ENCODE data around the gene FAN1. TPM values are rescaled to one million over a fixed set of nuclear protein-coding genes. Genes with fewer than 3 reads are reported as not detected.

Gene FAN1
- total RNA-seq, 8 experiments from 2014 or later: 18.6 to 39.2 (median 26.7) TPM

GRCh38 chr15:30943654-30944335 is 40.1 kb downstream of the FAN1 start:
- no peak overlapping the region for H3K27ac ChIP-seq
- in situ Hi-C loops (cut with MboI; ENCODE audit: low pct_unique_long_range_greater_than_20kb in 2 of 9, low sequenced_read_pairs in 9 of 9, unreplicated experiment in 9 of 9): no loop called here
- WGBS, 10 experiments: 80 to 100% (median 92%) methylated on average over 2 to 7 of the region's 8 CpGs; no CpG with 5 or more reads in 1 of the 10 experiments
- no peak overlapping the region for H3K4me3 ChIP-seq
- ATAC-seq (replicated peaks in 6 of 8): peak in 2 of 8 experiments; percentile 27 to 65
- H3K4me1 ChIP-seq (replicated peaks in 1 of 2): no peaks in the 10 kb centered on the region

- WGBS, 10 experiments: 91 to 100% (median 100%) methylated on average over 1 to 6 of the region's 7 CpGs
- Histone ChIP-seq H3K27ac (no peak overlapping the region), H3K4me1 (replicated peaks in 1 of 2) (no peaks in the 10 kb centered on the region), H3K4me3 (no peak overlapping the region)
- no peak for ATAC-seq (replicated peaks in 6 of 8)
- in situ Hi-C loops (cut with MboI; ENCODE audit: low pct_unique_long_range_greater_than_20kb in 2 of 9, low sequenced_read_pairs in 9 of 9, unreplicated experiment in 9 of 9): loop anchor here in 1 of 9 experiments (25.0 kb wide), 1 partner anchor 534 kb away; no protein-coding TSS in a partner anchor
Measured at GRCh38 chr15:30953183-30953582, 49.5 kb downstream of the FAN1 start.

GRCh38 chr15:30953731-30954378 is 50.1 kb downstream of the FAN1 start:
- ATAC-seq (replicated peaks in 6 of 8): peak in 3 of 8 experiments; percentile 87 to 96 (median 95)
- 0 to 100% (median 73%) methylated on average over 1 to 6 of the region's 7 CpGs; no CpG with 5 or more reads in 2 of the 10 experiments for WGBS, 10 experiments
- H3K4me3 ChIP-seq: no peak overlapping the region
- no peaks in the 10 kb centered on the region for H3K4me1 ChIP-seq (replicated peaks in 1 of 2)
- in situ Hi-C loops (cut with MboI; ENCODE audit: low pct_unique_long_range_greater_than_20kb in 2 of 9, low sequenced_read_pairs in 9 of 9, unreplicated experiment in 9 of 9): loop anchor here in 1 of 9 experiments (25.0 kb wide), 1 partner anchor 533 kb away; no protein-coding TSS in a partner anchor
- H3K27ac ChIP-seq: no peak overlapping the region

- no peak for ATAC-seq (replicated peaks in 6 of 8)
- in situ Hi-C loops (cut with MboI; ENCODE audit: low pct_unique_long_range_greater_than_20kb in 2 of 9, low sequenced_read_pairs in 9 of 9, unreplicated experiment in 9 of 9): loop anchor here in 1 of 9 experiments (25.0 kb wide), 1 partner anchor 533 kb away; no protein-coding TSS in a partner anchor
Measured at GRCh38 chr15:30954674-30955073, 51.0 kb downstream of the FAN1 start.

GRCh38 chr15:30956216-30957124 is 52.8 kb downstream of the FAN1 start:
- ATAC-seq (replicated peaks in 6 of 8): no peak
- Histone ChIP-seq H3K4me3 (no peak overlapping the region), H3K4me1 (replicated peaks in 1 of 2) (no peaks in the 10 kb centered on the region), H3K27ac (no peak overlapping the region)
- in situ Hi-C loops (cut with MboI; ENCODE audit: low pct_unique_long_range_greater_than_20kb in 2 of 9, low sequenced_read_pairs in 9 of 9, unreplicated experiment in 9 of 9): loop anchor here in 1 of 9 experiments (25.0 kb wide), 1 partner anchor 531 kb away; no protein-coding TSS in a partner anchor
- 74 to 100% (median 96%) methylated on average over 1 to 6 of the region's 6 CpGs for WGBS, 10 experiments

More at GRCh38 chr15:30954674-30955073, 51.0 kb downstream of the FAN1 start:
- no peaks in the 10 kb centered on the region for H3K4me1 ChIP-seq (replicated peaks in 1 of 2)
- WGBS, 10 experiments: 17 to 100% (median 78%) methylated on average over 1 of the region's 1 CpG; no CpG with 5 or more reads in 1 of the 10 experiments
- no peak overlapping the region for H3K27ac ChIP-seq
- no peak overlapping the region for H3K4me3 ChIP-seq

- Histone ChIP-seq H3K4me3 (no peak overlapping the region), H3K4me1 (replicated peaks in 1 of 2) (no peaks in the 10 kb centered on the region), H3K27ac (no peak overlapping the region)
- ATAC-seq (replicated peaks in 6 of 8): no peak
- in situ Hi-C loops (cut with MboI; ENCODE audit: low pct_unique_long_range_greater_than_20kb in 2 of 9, low sequenced_read_pairs in 9 of 9, unreplicated experiment in 9 of 9): loop anchor here in 1 of 9 experiments (25.0 kb wide), 1 partner anchor 529 kb away; no protein-coding TSS in a partner anchor
- 47 to 100% (median 91%) methylated on average over 3 to 5 of the region's 5 CpGs; no CpG with 5 or more reads in 2 of the 10 experiments for WGBS, 10 experiments
Measured at GRCh38 chr15:30958219-30958618, 54.5 kb downstream of the FAN1 start.

- Histone ChIP-seq H3K27ac (no peak overlapping the region), H3K4me1 (replicated peaks in 1 of 2) (no peaks in the 10 kb centered on the region), H3K4me3 (no peak overlapping the region)
- in situ Hi-C loops (cut with MboI; ENCODE audit: low pct_unique_long_range_greater_than_20kb in 2 of 9, low sequenced_read_pairs in 9 of 9, unreplicated experiment in 9 of 9): loop anchor here in 1 of 9 experiments (25.0 kb wide), 1 partner anchor 525 kb away; no protein-coding TSS in a partner anchor
- no peak for ATAC-seq (replicated peaks in 6 of 8)
Measured at GRCh38 chr15:30962079-30962478, 58.4 kb downstream of the FAN1 start.

GRCh38 chr15:30962659-30963058 is 58.9 kb downstream of the FAN1 start:
- Histone ChIP-seq H3K4me1 (replicated peaks in 1 of 2) (no peaks in the 10 kb centered on the region), H3K4me3 (no peak overlapping the region), H3K27ac (no peak overlapping the region)
- in situ Hi-C loops (cut with MboI; ENCODE audit: low pct_unique_long_range_greater_than_20kb in 2 of 9, low sequenced_read_pairs in 9 of 9, unreplicated experiment in 9 of 9): loop anchor here in 1 of 9 experiments (25.0 kb wide), 1 partner anchor 525 kb away; no protein-coding TSS in a partner anchor
- no peak for ATAC-seq (replicated peaks in 6 of 8)
- WGBS, 10 experiments: 91 to 100% (median 100%) methylated on average over 1 to 3 of the region's 3 CpGs

- no peaks in the 10 kb centered on the region for H3K4me1 ChIP-seq (replicated peaks in 1 of 2)
- in situ Hi-C loops (cut with MboI; ENCODE audit: low pct_unique_long_range_greater_than_20kb in 2 of 9, low sequenced_read_pairs in 9 of 9, unreplicated experiment in 9 of 9): loop anchor here in 1 of 9 experiments (25.0 kb wide), 1 partner anchor 524 kb away; no protein-coding TSS in a partner anchor
- H3K27ac ChIP-seq: no peak overlapping the region
- WGBS, 10 experiments: 78 to 100% (median 92%) methylated on average over 2 to 3 of the region's 3 CpGs; no CpG with 5 or more reads in 1 of the 10 experiments
- H3K4me3 ChIP-seq: no peak overlapping the region
- no peak for ATAC-seq (replicated peaks in 6 of 8)
Measured at GRCh38 chr15:30963681-30964080, 60.0 kb downstream of the FAN1 start.

GRCh38 chr15:30969724-30970123 is 66.0 kb downstream of the FAN1 start:
- H3K4me3 ChIP-seq: no peak overlapping the region
- no peak overlapping the region for H3K27ac ChIP-seq
- no peaks in the 10 kb centered on the region for H3K4me1 ChIP-seq (replicated peaks in 1 of 2)
- no peak for ATAC-seq (replicated peaks in 6 of 8)
- WGBS, 10 experiments: 89 to 100% (median 96%) methylated on average over 1 to 2 of the region's 2 CpGs; no CpG with 5 or more reads in 3 of the 10 experiments
- in situ Hi-C loops (cut with MboI; ENCODE audit: low pct_unique_long_range_greater_than_20kb in 2 of 9, low sequenced_read_pairs in 9 of 9, unreplicated experiment in 9 of 9): loop anchor here in 1 of 9 experiments (25.0 kb wide), 1 partner anchor 518 kb away; no protein-coding TSS in a partner anchor

GRCh38 chr15:30973379-30973778 is 69.7 kb downstream of the FAN1 start:
- Histone ChIP-seq H3K4me1 (replicated peaks in 1 of 2) (no peaks in the 10 kb centered on the region), H3K4me3 (no peak overlapping the region), H3K27ac (no peak overlapping the region)
- ATAC-seq (replicated peaks in 6 of 8): no peak
- 93 to 100% (median 98%) methylated on average over 2 to 4 of the region's 4 CpGs; no CpG with 5 or more reads in 6 of the 10 experiments for WGBS, 10 experiments
- in situ Hi-C loops (cut with MboI; ENCODE audit: low pct_unique_long_range_greater_than_20kb in 2 of 9, low sequenced_read_pairs in 9 of 9, unreplicated experiment in 9 of 9): loop anchor here in 1 of 9 experiments (25.0 kb wide), 1 partner anchor 514 kb away; no protein-coding TSS in a partner anchor

- no peak for ATAC-seq (replicated peaks in 6 of 8)
- no peak overlapping the region for H3K27ac ChIP-seq
- WGBS, 10 experiments: 50 to 100% (median 92%) methylated on average over 1 to 5 of the region's 5 CpGs
Measured at GRCh38 chr15:30974112-30974511, 70.4 kb downstream of the FAN1 start.

More at GRCh38 chr15:30974112-30974511, 70.4 kb downstream of the FAN1 start:
- in situ Hi-C loops (cut with MboI; ENCODE audit: low pct_unique_long_range_greater_than_20kb in 2 of 9, low sequenced_read_pairs in 9 of 9, unreplicated experiment in 9 of 9): loop anchor here in 1 of 9 experiments (25.0 kb wide), 1 partner anchor 513 kb away; no protein-coding TSS in a partner anchor
- Histone ChIP-seq H3K4me3 (no peak overlapping the region), H3K4me1 (replicated peaks in 1 of 2) (no peaks in the 10 kb centered on the region)
